Heart left ventricle (tissue), 13 donors: ENCODE results near the gene DNM1.

Source experiments
- POLR2A ChIP-seq, 2 donors: fragments of 450-650 bp; IDR thresholded peaks; one replicate each; pipeline ENCODE4 v1.6.1; 2017; ENCODE audit warnings: antibody characterized with exemption in 2 of 2, mild to moderate bottlenecking in 2 of 2, moderate library complexity in 2 of 2
- TF ChIP-seq, protein P1 (sequence below), 12 donors: fragments of 200-600 bp; sonication (generic) in 4 of 12; IDR thresholded peaks; one replicate each; pipeline versions ENCODE4 v1.5.0 to v1.8.0; 2018 to 2022; ENCODE audit warnings: antibody characterized with exemption in 12 of 12, mild to moderate bottlenecking in 5 of 12
- donor health status: ischemic (EF 13 %, LVEDD 7.1; RV severe dilation, severe dysfunction).
- donor health status: DM: no; HTN: yes; CAD: no.
- donor health status: DM: no; HTN: no; CAD: no.
- donor health status: ischemic (EF 25% LVEDD 6.9; RV normal size, moderate dysfunction).
- donor health status: ischemic (EF 25% LVEDD 5.7; RV mildly dilated, moderate dysfunction).
- donor health status: ischemic (EF 35%, LVEDD 5.7; RV mildly dilated, moderate dysfunction).
- donor health status: nonischemic (EF 11% LVEDD 7.7; RV severe dilation, severe dysfunction).
- donor health status: DM: yes; HTN: yes; CAD: no.
- donor health status: PGD.
- donor health status: ischemic (EF 29% LVEDD 5.4; RV normal size, mild dysfunction).
- donor health status: nonischemic (EF 23%, LVEDD 6.1; RV moderate dilation, normal function).

DNA sequence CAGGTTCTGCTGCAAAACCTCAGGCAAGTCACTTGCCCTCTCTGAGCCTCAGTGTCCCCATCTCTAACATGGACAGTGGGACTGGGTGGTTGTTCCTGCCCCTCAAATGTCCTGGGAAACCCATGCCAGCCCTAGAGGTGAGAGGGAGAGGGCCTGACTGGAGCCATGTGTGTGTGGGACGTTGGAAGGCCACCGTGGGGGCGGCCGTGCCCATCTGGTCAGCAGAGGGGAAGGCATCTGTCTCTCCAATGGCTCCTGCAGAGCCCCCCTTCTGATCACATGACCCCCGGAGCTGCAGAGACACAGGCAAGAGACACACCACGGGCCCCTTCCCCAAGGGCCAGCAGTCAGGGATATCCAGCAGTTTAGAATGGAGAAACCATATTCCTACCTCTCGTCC, 1.7 kb downstream of the DNM1 start:
- TF ChIP-seq, protein P1, sequence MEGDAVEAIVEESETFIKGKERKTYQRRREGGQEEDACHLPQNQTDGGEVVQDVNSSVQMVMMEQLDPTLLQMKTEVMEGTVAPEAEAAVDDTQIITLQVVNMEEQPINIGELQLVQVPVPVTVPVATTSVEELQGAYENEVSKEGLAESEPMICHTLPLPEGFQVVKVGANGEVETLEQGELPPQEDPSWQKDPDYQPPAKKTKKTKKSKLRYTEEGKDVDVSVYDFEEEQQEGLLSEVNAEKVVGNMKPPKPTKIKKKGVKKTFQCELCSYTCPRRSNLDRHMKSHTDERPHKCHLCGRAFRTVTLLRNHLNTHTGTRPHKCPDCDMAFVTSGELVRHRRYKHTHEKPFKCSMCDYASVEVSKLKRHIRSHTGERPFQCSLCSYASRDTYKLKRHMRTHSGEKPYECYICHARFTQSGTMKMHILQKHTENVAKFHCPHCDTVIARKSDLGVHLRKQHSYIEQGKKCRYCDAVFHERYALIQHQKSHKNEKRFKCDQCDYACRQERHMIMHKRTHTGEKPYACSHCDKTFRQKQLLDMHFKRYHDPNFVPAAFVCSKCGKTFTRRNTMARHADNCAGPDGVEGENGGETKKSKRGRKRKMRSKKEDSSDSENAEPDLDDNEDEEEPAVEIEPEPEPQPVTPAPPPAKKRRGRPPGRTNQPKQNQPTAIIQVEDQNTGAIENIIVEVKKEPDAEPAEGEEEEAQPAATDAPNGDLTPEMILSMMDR (IDR thresholded peaks at IDR 0.05) = no peak
- no peak for TF ChIP-seq POLR2A (IDR thresholded peaks at IDR 0.05)
